H9 (cell line): ENCODE data around the gene COPB1. TPM values are rescaled to one million over a fixed set of nuclear protein-coding genes. Genes with fewer than 3 reads are reported as not detected.
"Not testable (repeated sequence)": the region's sequence is repeated elsewhere in the genome, so short reads cannot be mapped to it uniquely, and the experiment has no call there.

ENCODE experiments used
- DNase-seq: peaks from one replicate; pipeline ENCODE4 v3.0.0-alpha.2; 2017
- H2AFZ ChIP-seq: one replicate; pipeline ENCODE4 v1.6.1; 2013; ENCODE audit warnings: mild to moderate bottlenecking, low read length, control low read depth, moderate library complexity
- H2AK5ac ChIP-seq: 2 replicates; pipeline ENCODE4 v1.6.1; 2013; ENCODE audit warnings: low read length, control low read depth, mixed read lengths; ENCODE audit not compliant: insufficient read length
- H2BK120ac ChIP-seq: one replicate; pipeline ENCODE4 v1.6.1; 2013; ENCODE audit warnings: low read depth, mild to moderate bottlenecking, low read length, control low read depth, inconsistent platforms; ENCODE audit not compliant: poor library complexity, severe bottlenecking
- H2BK12ac ChIP-seq: 2 replicates; pipeline ENCODE4 v1.6.1; 2013; ENCODE audit warnings: low read length, control low read depth, mixed read lengths, low read depth; ENCODE audit not compliant: insufficient read length
- H2BK15ac ChIP-seq: 2 replicates; pipeline ENCODE4 v1.6.1; 2013; ENCODE audit warnings: low read depth, low read length, control low read depth
- H2BK20ac ChIP-seq: one replicate; pipeline ENCODE4 v1.6.1; 2013; ENCODE audit warnings: low read depth, mild to moderate bottlenecking, low read length, control low read depth, inconsistent platforms; ENCODE audit not compliant: poor library complexity, severe bottlenecking
- H2BK5ac ChIP-seq: 2 replicates; pipeline ENCODE4 v1.6.1; 2013; ENCODE audit warnings: low read length, control low read depth, mixed read lengths; ENCODE audit not compliant: insufficient read length
- H3K14ac ChIP-seq: 2 replicates; pipeline ENCODE4 v1.6.1; 2013; ENCODE audit warnings: low read length, control low read depth; ENCODE audit not compliant: insufficient read depth
- H3K18ac ChIP-seq: 2 replicates; pipeline ENCODE4 v1.6.1; 2013; ENCODE audit warnings: low read depth, mild to moderate bottlenecking, mixed read lengths, low read length, control low read depth; ENCODE audit not compliant: insufficient read length
- H3K23ac ChIP-seq: 2 replicates; pipeline ENCODE4 v1.6.1; 2013; ENCODE audit warnings: low read length, control low read depth, mixed read lengths, low read depth; ENCODE audit not compliant: insufficient read length
- H3K23me2 ChIP-seq: 2 replicates; pipeline ENCODE4 v1.6.1; 2013; ENCODE audit warnings: low read depth, mild to moderate bottlenecking, mixed read lengths, low read length, control low read depth; ENCODE audit not compliant: insufficient read length, poor library complexity, severe bottlenecking
- H3K27ac ChIP-seq: 2 replicates; pipeline ENCODE4 v1.5.1; 2013; ENCODE audit warnings: low read length, control low read depth, mixed read lengths, low read depth; ENCODE audit not compliant: insufficient read length
- H3K27me3 ChIP-seq: 2 replicates; pipeline ENCODE4 v1.6.1; 2013; ENCODE audit warnings: low read length, control low read depth, inconsistent platforms; ENCODE audit not compliant: insufficient read depth
- H3K4ac ChIP-seq: 2 replicates; pipeline ENCODE4 v1.6.1; 2013; ENCODE audit warnings: low read depth, mild to moderate bottlenecking, control low read depth, inconsistent platforms, low read length, moderate library complexity
- H3K4me1 ChIP-seq: 2 replicates; pipeline ENCODE4 v1.6.1; 2013; ENCODE audit warnings: low read length, control low read depth, inconsistent platforms; ENCODE audit not compliant: insufficient read depth
- H3K4me2 ChIP-seq: 2 replicates; pipeline ENCODE4 v1.6.1; 2013; ENCODE audit warnings: low read length, control low read depth, mixed read lengths; ENCODE audit not compliant: insufficient read length, insufficient read depth
- H3K56ac ChIP-seq: 2 replicates; pipeline ENCODE4 v1.6.1; 2013; ENCODE audit warnings: low read depth, mild to moderate bottlenecking, mixed read lengths, low read length, control low read depth; ENCODE audit not compliant: insufficient read length
- H3K79me1 ChIP-seq: 2 replicates; pipeline ENCODE4 v1.6.1; 2013; ENCODE audit warnings: low read depth, mild to moderate bottlenecking, moderate library complexity, low read length, control low read depth, inconsistent platforms; ENCODE audit not compliant: insufficient read depth, poor library complexity, severe bottlenecking
- H3K79me2 ChIP-seq: 2 replicates; pipeline ENCODE4 v1.6.1; 2013; ENCODE audit warnings: low read length, control low read depth, inconsistent platforms; ENCODE audit not compliant: insufficient read depth
- H3K9ac ChIP-seq: 2 replicates; pipeline ENCODE4 v1.6.1; 2013; ENCODE audit warnings: low read length, control low read depth, mixed read lengths; ENCODE audit not compliant: insufficient read length; ENCODE audit errors: extremely low read depth
- H3K9me3 ChIP-seq: one replicate; pipeline ENCODE4 v1.6.1; 2013; ENCODE audit warnings: low read depth, low read length, inconsistent platforms; ENCODE audit not compliant: control insufficient read depth
- H3T11ph ChIP-seq: one replicate; pipeline ENCODE4 v1.6.1; 2013; ENCODE audit warnings: mild to moderate bottlenecking, low read length, control low read depth, inconsistent platforms
- H4K20me1 ChIP-seq: one replicate; pipeline ENCODE4 v1.6.1; 2013; ENCODE audit not compliant: control insufficient read depth, insufficient read length, insufficient read depth
- H4K5ac ChIP-seq: 2 replicates; pipeline ENCODE4 v1.6.1; 2013; ENCODE audit warnings: low read depth, mild to moderate bottlenecking, mixed read lengths, low read length, control low read depth; ENCODE audit not compliant: insufficient read length
- H4K8ac ChIP-seq: replicated peaks from 2 replicates; pipeline ENCODE4 v1.6.1; 2013; ENCODE audit warnings: low read length, control low read depth, mixed read lengths, low read depth; ENCODE audit not compliant: insufficient read length
- H4K91ac ChIP-seq: 2 replicates; pipeline ENCODE4 v1.6.1; 2013; ENCODE audit warnings: low read depth, mild to moderate bottlenecking, moderate library complexity, mixed read lengths, low read length, control low read depth; ENCODE audit not compliant: insufficient read length
- H3K27ac Mint-ChIP-seq, 3 experiments: 2 replicates in 2 of 3; 3 replicates in 1 of 3; pipeline ENCODE4 v1.8.0; 2020 to 2021; ENCODE audit warnings: mixed read lengths in 3 of 3, mild to moderate bottlenecking in 1 of 3, moderate library complexity in 1 of 3
- H3K27me3 Mint-ChIP-seq: 2 replicates; pipeline ENCODE4 v1.8.0; 2021; ENCODE audit warnings: low read depth, mild to moderate bottlenecking, moderate library complexity, mixed read lengths
- H3K36me3 Mint-ChIP-seq, 3 experiments: 2 replicates in 2 of 3; 3 replicates in 1 of 3; pipeline ENCODE4 v1.8.0; 2020 to 2021; ENCODE audit warnings: low read depth in 3 of 3, mixed read lengths in 3 of 3; ENCODE audit not compliant: insufficient read depth in 1 of 3
- H3K4me1 Mint-ChIP-seq, 2 experiments: 2 replicates each; pipeline ENCODE4 v1.8.0; 2020; ENCODE audit warnings: mixed read lengths in 2 of 2
- H3K4me3 Mint-ChIP-seq, 2 experiments: 2 replicates in 1 of 2; 3 replicates in 1 of 2; pipeline ENCODE4 v1.8.0; 2020 to 2021; ENCODE audit warnings: mild to moderate bottlenecking in 2 of 2, mixed read lengths in 2 of 2, moderate library complexity in 1 of 2
- H3K9me3 Mint-ChIP-seq, 2 experiments: 2 replicates in 1 of 2; 3 replicates in 1 of 2; pipeline ENCODE4 v1.8.0; 2020; ENCODE audit warnings: mild to moderate bottlenecking in 2 of 2, mixed read lengths in 2 of 2, moderate library complexity in 1 of 2
- CTCF ChIP-seq: fragments of 200-600 bp; sonication (generic); conservative IDR thresholded peaks from 3 replicates; pipeline ENCODE4 v1.8.0; 2021; ENCODE audit warnings: antibody characterized with exemption, mild to moderate bottlenecking
- WGBS: extraction: QIAGEN DNeasy Blood & Tissue Kit; methylation state at CpG from one replicate; pipeline ENCODE4 v1.1.7; 2013; ENCODE audit warnings: missing lambda C conversion rate, low lambda C conversion rate, mixed read lengths; ENCODE audit not compliant: insufficient read length; ENCODE audit errors: extremely low coverage; 5-methylcytosine and 5-hydroxymethylcytosine counted together
- total RNA-seq: library from RNA; stranded (reverse); gene quantifications from 2 replicates; pipeline ENCODE4 v1.2.1, GENCODE V29; 2021

Gene COPB1
- total RNA-seq, 1 experiment from 2014 or later: 71.6 TPM

GRCh38 chr11:14537134-14537599, 37.6 kb upstream of the COPB1 start:
- Histone ChIP-seq H2BK5ac (no peak overlapping the region), H2AK5ac (no peak overlapping the region), H3K9me3 (no peaks in the 10 kb centered on the region), H3K27ac (no peak overlapping the region), H2AFZ (no peak overlapping the region), H3K56ac (no peak overlapping the region), H4K8ac (no peak overlapping the region), H3K9ac (no peak overlapping the region), H4K20me1 (no peaks in the 10 kb centered on the region), H3K4ac (no peak overlapping the region), H3T11ph (no peak overlapping the region), H4K91ac (no peak overlapping the region), H3K4me2 (no peak overlapping the region), H2BK12ac (no peak overlapping the region), H3K79me2 (no peaks in the 10 kb centered on the region), H3K18ac (no peak overlapping the region), H2BK20ac (no peak overlapping the region), H2BK120ac (no peak overlapping the region), H3K23me2 (no peaks in the 10 kb centered on the region), H3K79me1 (no peaks in the 10 kb centered on the region), H3K23ac (no peak overlapping the region), H3K14ac (no peak overlapping the region), H2BK15ac (no peak overlapping the region), H3K27me3 (no peaks in the 10 kb centered on the region), H4K5ac (no peak overlapping the region), H3K4me1 (no peaks in the 10 kb centered on the region)
- no peak overlapping the region for H3K4me3 Mint-ChIP-seq
- H3K27ac Mint-ChIP-seq: no peak overlapping the region
- no peaks in the 10 kb centered on the region for H3K9me3 Mint-ChIP-seq
- no peak for DNase-seq
- H3K4me1 Mint-ChIP-seq: peaks cover 12 to 14% of the 10 kb centered on the region in 2 experiments
- WGBS: no CpG with 5 or more reads among the region's 5 CpGs
- no peaks in the 10 kb centered on the region for H3K36me3 Mint-ChIP-seq
- TF ChIP-seq CTCF: peak; percentile 88
- H3K27me3 Mint-ChIP-seq: no peaks in the 10 kb centered on the region

GRCh38 chr11:14535166-14535565, 35.6 kb upstream of the COPB1 start:
- not testable (repeated sequence) for H3K36me3 Mint-ChIP-seq

More at GRCh38 chr11:14535166-14535565, 35.6 kb upstream of the COPB1 start:
- no CpG with 5 or more reads among the region's 4 CpGs for WGBS
- H3K4me3 Mint-ChIP-seq, H3K4me1 ChIP-seq, H4K8ac ChIP-seq, H2BK20ac ChIP-seq, H3K79me2 ChIP-seq, H3K23me2 ChIP-seq, H3K79me1 ChIP-seq, H2BK12ac ChIP-seq, H2AFZ ChIP-seq, H2AK5ac ChIP-seq, H3K27me3 ChIP-seq, H3K4me2 ChIP-seq, H2BK120ac ChIP-seq, H3K23ac ChIP-seq, H3K14ac ChIP-seq, H3K56ac ChIP-seq, H3K4ac ChIP-seq, H3K9me3 Mint-ChIP-seq, H3K4me1 Mint-ChIP-seq, H3K9ac ChIP-seq, H2BK5ac ChIP-seq, H3T11ph ChIP-seq, H4K91ac ChIP-seq, H2BK15ac ChIP-seq, H3K9me3 ChIP-seq, H3K27ac Mint-ChIP-seq, H3K18ac ChIP-seq, H4K5ac ChIP-seq, H4K20me1 ChIP-seq, H3K27ac ChIP-seq, DNase-seq, H3K27me3 Mint-ChIP-seq: not testable (repeated sequence)
